ENCODE measurements around the gene ZBTB4.

The ZBTB4 gene

GRCh38 chr17:7443499-7444485 lies 35.6 kb downstream of the ZBTB4 start:
- H3K4me3 ChIP-seq (replicated peaks; ENCODE audit: insufficient read depth, low read length) = no peak overlapping the region
- H3K27ac ChIP-seq (replicated peaks) = no peak overlapping the region
- no peak for DNase-seq (ENCODE audit: low read depth in 1 of 2, low spot score in 1 of 2)
- H3K27me3 ChIP-seq (ENCODE audit: insufficient read depth, poor library complexity, severe bottlenecking) = peaks cover 8% of the 10 kb centered on the region
- no peak for TF ChIP-seq GABPA (IDR thresholded peaks at IDR 0.05; ENCODE audit: low read depth)
- no peak for TF ChIP-seq CTCF (IDR thresholded peaks at IDR 0.05; ENCODE audit: insufficient read depth, low read length)
- TF ChIP-seq, protein P1, sequence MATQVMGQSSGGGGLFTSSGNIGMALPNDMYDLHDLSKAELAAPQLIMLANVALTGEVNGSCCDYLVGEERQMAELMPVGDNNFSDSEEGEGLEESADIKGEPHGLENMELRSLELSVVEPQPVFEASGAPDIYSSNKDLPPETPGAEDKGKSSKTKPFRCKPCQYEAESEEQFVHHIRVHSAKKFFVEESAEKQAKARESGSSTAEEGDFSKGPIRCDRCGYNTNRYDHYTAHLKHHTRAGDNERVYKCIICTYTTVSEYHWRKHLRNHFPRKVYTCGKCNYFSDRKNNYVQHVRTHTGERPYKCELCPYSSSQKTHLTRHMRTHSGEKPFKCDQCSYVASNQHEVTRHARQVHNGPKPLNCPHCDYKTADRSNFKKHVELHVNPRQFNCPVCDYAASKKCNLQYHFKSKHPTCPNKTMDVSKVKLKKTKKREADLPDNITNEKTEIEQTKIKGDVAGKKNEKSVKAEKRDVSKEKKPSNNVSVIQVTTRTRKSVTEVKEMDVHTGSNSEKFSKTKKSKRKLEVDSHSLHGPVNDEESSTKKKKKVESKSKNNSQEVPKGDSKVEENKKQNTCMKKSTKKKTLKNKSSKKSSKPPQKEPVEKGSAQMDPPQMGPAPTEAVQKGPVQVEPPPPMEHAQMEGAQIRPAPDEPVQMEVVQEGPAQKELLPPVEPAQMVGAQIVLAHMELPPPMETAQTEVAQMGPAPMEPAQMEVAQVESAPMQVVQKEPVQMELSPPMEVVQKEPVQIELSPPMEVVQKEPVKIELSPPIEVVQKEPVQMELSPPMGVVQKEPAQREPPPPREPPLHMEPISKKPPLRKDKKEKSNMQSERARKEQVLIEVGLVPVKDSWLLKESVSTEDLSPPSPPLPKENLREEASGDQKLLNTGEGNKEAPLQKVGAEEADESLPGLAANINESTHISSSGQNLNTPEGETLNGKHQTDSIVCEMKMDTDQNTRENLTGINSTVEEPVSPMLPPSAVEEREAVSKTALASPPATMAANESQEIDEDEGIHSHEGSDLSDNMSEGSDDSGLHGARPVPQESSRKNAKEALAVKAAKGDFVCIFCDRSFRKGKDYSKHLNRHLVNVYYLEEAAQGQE (IDR thresholded peaks at IDR 0.05; ENCODE audit: insufficient replicate concordance, low read depth) = no peak
- TF ChIP-seq SPI1 (IDR thresholded peaks at IDR 0.05; ENCODE audit: borderline replicate concordance, low read depth) = no peak
- no peak for TF ChIP-seq POLR2AphosphoS5 (IDR thresholded peaks at IDR 0.05; ENCODE audit: low read depth)

- Histone ChIP-seq H3K27me3 (ENCODE audit: insufficient read depth, poor library complexity, severe bottlenecking) (peaks cover 8% of the 10 kb centered on the region), H3K27ac (replicated peaks) (no peak overlapping the region), H3K4me3 (replicated peaks; ENCODE audit: insufficient read depth, low read length) (no peak overlapping the region)
- TF ChIP-seq SPI1 (IDR thresholded peaks at IDR 0.05; ENCODE audit: borderline replicate concordance, low read depth) (no peak), POLR2AphosphoS5 (IDR thresholded peaks at IDR 0.05; ENCODE audit: low read depth) (no peak), CTCF (IDR thresholded peaks at IDR 0.05; ENCODE audit: insufficient read depth, low read length) (no peak), GABPA (IDR thresholded peaks at IDR 0.05; ENCODE audit: low read depth) (no peak)
- TF ChIP-seq, protein P1 (IDR thresholded peaks at IDR 0.05; ENCODE audit: insufficient replicate concordance, low read depth) = no peak
- no peak for DNase-seq (ENCODE audit: low read depth in 1 of 2, low spot score in 1 of 2)
Observed at GRCh38 chr17:7442142-7442541, 37.3 kb downstream of the ZBTB4 start.

DNA sequence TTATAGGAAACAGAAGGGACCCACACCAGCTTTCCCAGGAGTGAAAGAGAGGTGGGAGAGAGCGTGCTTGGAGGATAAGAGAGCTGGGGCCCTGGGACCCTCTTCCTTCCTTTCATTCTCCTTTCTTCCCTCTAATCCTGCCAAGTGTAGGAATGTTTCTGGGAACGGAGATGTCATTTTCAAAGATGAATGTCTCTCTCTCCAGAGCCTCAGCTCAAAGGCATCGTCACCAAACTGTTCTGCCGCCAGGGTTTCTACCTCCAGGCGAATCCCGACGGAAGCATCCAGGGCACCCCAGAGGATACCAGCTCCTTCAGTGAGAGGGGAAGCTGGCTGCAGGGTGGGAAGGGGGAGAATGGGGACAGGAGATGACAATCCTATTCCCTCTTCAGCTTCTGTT lies 38.2 kb downstream of the ZBTB4 start:
- Histone ChIP-seq H3K4me3 (replicated peaks; ENCODE audit: insufficient read depth, low read length) (no peak overlapping the region), H3K27ac (replicated peaks) (no peak overlapping the region), H3K27me3 (ENCODE audit: insufficient read depth, poor library complexity, severe bottlenecking) (peaks cover 8% of the 10 kb centered on the region)
- DNase-seq (ENCODE audit: low read depth in 1 of 2, low spot score in 1 of 2) = no peak
- TF ChIP-seq CTCF (IDR thresholded peaks at IDR 0.05; ENCODE audit: insufficient read depth, low read length) = no peak
- TF ChIP-seq, protein P1 (IDR thresholded peaks at IDR 0.05; ENCODE audit: insufficient replicate concordance, low read depth) = no peak
- no peak for TF ChIP-seq SPI1 (IDR thresholded peaks at IDR 0.05; ENCODE audit: borderline replicate concordance, low read depth)
- TF ChIP-seq GABPA (IDR thresholded peaks at IDR 0.05; ENCODE audit: low read depth) = no peak
- no peak for TF ChIP-seq POLR2AphosphoS5 (IDR thresholded peaks at IDR 0.05; ENCODE audit: low read depth)

Measured in HL-60 (cell line).